D721Med (cell line): ENCODE measurements around the gene AVPR2.

Source experiments
- DNase-seq: peaks from one replicate; pipeline ENCODE4 v3.0.0; 2011; ENCODE audit warnings: low spot score; ENCODE audit not compliant: insufficient read length
- FAIRE-seq: peaks from 2 replicates; lab custom pipeline; 2011; peaks lifted over from hg19 to GRCh38; lab: Jason Lieb, UNC
- CTCF ChIP-seq: IDR thresholded peaks from 2 replicates; pipeline ENCODE4 v1.5.1; 2012; ENCODE audit warnings: mild to moderate bottlenecking, control low read depth; ENCODE audit not compliant: insufficient read depth; ENCODE audit errors: missing control alignments

The AVPR2 gene

GRCh38 chrX:153867671-153868070, 36.8 kb upstream of the AVPR2 start:
- DNase-seq (no peak), FAIRE-seq (no peak)
- no peak for TF ChIP-seq CTCF

GRCh38 chrX:153868576-153869472, 35.6 kb upstream of the AVPR2 start:
- no peak for TF ChIP-seq CTCF
- FAIRE-seq (no peak), DNase-seq (no peak)

- DNase-seq (no peak), FAIRE-seq (no peak)
- TF ChIP-seq CTCF, result no peak
Observed at GRCh38 chrX:153869473-153870287, 34.8 kb upstream of the AVPR2 start.

- DNase-seq (no peak), FAIRE-seq (no peak)
- no peak for TF ChIP-seq CTCF
Observed at GRCh38 chrX:153870288-153870690, 34.2 kb upstream of the AVPR2 start.

- FAIRE-seq (no peak), DNase-seq (no peak)
- TF ChIP-seq CTCF, result no peak
Observed at GRCh38 chrX:153870791-153871360, 33.6 kb upstream of the AVPR2 start.

GRCh38 chrX:153871451-153871850, 33.0 kb upstream of the AVPR2 start:
- FAIRE-seq (no peak), DNase-seq (no peak)
- no peak for TF ChIP-seq CTCF
